Measurements from ENCODE around the gene ARHGAP15.

Gene ARHGAP15

DNA sequence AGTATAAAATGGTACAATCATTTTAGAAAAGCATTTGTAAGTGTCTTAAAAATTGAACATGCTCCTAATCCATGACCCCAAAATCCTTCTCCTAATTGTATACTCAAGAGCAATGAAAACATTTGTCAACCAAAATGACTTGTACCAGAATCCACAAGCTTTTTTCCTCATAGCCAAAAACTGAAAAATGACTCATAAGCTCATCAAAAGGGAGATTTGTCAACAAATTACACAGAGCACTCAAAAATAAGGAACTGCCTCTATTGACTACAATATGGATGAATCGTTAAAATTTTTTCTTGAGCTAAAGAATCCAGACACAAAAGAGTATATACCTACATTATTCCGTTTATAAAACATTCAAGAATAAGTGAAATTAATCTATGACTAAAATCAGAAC, 544.8 kb downstream of the ARHGAP15 start:
- no peak for DNase-seq

DNA sequence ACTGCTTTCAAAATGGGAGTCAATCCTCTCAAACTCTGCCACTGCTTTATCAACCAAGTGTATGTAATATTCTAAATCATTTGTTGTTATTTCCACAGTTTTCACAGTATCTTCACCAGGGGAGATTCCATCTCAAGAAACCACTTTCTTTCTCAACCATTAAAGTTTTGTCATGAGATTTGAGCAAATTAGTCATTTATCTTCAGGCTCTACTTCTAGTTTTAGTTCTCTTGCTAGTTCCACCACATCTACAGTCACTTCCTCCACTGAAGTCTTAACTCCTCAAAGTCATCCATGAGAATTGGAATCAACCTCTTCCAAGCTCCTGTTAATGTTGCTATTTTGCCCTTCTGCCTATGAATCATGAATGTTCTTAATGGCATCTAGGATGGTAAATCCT, 545.8 kb downstream of the ARHGAP15 start:
- DNase-seq: no peak

DNA sequence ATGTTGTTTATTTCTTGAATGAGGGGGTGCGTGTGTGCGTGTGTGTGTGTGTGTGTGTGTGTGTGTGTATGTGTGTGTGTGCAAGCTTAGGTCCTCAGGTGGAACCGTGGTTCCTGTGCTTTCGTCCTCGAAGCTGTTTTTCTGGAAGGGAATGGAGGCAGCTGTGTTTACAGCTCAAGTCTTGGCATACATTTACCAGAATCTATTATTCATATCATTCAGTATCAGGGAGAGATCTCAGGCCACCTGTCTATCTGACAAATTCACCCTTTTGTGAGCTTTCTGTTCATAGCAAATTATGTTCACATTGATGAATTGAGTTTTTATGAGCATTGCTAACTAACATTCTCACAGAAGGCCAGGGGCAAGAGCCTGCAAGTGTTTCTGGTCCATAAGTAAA, 550.4 kb downstream of the ARHGAP15 start:
- no peak for DNase-seq

DNA sequence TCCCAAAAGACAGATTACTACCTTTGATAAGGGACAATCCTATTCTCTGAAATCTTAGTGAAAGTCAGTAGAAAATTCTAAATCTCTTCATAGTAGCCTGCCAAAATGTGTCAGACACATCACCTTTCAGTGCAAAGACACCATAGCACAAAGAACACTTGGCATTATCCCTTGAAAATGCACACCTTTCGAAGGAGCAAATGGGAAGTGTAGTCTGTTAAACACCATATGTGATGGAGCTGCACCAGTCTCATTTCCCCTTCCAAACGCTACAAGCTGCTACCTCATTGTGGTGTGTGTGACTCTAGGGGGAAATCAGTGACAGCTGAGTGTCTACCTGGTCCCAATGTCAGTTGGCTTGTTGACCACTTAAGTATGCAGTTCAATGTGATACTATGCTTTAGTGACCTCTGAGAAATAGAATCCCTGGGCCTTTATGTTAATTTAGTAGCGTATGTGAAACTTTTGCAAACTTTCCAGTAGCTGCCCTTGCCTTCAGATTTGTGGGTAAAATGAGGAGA, 551.7 kb downstream of the ARHGAP15 start:
- DNase-seq: no peak

DNA sequence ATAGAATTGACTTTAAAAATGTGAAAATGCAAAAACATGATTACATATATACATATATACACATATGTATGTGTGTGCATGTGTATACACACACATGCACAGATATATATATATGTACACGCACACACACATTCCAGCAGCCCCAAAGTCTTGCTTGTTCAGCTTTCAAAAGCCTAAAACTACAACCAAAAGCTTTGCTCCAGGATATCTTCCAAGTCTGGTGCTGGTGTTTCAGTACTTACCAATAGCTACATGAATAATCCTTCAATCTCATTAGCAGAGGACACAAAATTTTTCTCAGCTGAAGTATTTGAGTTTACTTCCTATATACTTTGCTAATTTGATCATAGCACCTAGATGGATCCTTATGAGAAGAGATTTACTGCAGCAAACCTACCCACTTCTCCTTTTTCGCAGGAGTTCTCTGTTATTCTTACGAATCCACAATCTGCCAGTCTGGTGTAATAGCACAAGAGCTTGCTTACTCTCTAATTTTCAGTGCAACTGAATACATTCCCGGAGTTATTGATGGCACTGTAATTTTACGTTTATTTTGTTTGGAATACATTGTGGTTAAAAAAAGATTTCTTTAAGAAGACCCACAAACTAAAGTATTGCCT, 553.3 kb downstream of the ARHGAP15 start:
- DNase-seq: no peak

DNA sequence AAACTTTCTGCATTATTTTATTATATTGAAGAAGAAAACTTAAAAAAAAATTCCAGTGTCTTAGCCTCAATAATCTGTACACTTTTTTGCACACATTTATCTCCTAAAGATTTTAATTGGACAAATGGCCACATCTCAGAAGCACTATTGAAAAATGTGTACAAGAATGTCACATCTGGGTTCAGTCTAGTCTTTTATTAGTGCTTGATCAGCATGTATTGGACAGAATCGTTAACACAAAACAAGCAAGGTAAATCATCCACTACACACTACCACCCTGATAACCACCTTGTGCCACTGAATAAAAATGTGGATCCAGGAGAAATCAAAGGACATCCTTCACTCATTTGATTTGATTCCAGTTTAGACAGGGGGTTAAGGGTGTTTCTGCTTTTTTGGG, 554.8 kb downstream of the ARHGAP15 start:
- DNase-seq: no peak

DNA sequence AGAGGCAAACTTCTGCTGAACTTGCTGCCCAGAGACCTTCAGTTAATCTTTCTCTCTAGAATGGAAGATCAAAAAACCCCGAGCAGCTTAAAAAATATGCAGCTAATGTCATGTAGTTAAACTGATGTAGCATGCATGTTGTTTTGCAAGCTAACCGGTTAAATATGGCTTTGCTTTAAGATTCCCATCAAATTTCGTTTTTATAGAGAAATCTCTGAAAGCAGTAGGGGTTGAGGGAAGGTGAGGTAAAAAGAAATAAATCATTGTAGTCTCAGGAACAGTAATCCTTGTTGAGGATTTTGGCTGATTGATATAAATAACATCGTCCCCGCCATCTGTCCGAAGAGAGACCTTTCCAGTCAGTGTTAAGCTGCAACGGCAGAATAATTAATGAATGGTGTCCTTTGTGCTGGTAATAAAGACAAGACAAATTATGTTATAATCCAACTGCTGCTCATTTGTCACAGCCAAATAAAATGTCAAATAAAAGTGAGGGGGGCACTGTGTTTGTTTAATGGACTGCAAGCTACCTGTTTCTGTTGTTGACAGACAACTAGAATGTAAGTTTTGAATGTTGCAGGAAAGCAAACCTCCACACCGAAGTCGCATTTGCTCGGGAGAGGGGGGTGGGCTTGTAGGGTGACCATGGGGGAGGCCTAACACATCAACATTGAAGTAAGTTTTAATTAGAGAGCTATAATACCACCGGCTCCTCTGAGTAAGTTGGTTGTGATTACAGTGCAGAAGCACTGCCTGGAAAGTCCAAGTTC, 555.5 kb downstream of the ARHGAP15 start:
- DNase-seq: no peak

DNA sequence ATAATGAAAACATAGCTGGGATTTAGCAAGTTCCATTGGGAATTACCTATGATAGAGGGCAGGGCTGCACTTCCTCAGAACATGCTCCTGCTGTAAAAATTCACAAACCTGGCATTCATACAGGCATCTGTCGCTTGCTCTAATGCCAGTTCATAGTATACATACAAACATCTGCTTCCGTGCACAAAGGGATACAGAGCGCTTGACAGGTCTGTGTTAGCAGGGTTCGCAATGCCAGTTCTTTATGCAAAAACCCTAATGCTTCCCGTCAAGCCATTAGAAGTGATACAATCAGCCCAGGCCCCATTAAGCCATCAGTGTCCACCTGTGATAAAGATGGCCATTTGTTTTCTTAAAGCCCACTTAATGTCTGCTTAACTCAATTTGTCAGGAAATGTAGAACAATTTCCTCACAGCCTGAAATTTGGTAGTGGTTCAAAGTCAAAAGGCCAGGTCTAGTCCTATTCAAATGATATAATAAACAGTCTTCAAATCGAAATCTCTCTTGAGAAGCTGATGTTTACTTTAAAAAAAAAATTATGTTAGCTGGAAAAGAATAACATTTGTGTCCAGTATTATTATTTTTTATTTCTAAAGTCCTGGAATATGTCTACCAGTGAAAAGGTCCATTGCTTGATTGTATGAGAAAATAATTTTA, 556.3 kb downstream of the ARHGAP15 start:
- no peak for DNase-seq

DNA sequence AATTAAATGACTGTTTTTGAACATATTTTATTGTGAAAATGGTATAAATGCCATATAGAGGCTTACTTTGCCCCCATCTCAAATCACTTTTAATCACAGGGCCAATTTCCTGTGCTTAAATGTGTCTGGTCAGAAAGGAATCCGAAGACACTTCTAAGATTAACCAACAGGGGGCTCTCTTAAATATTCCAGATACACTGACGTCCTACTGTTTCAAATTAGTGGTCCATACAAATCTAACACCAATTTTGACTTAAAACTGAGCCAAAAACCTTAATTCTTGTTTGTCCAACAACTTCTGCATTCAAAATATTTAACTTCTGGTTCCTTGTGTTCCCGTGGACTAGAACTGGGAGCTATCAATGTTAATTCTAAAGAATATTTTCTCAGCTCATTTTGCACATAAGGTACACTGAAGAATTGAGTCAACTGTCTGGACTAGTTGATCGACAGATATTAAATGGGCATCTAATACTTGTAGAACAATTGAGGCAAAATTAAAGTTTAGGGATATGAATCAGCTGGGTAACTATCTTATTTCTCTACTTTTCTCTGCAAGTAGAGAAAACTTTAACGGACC, 557.5 kb downstream of the ARHGAP15 start:
- DNase-seq: no peak

DNA sequence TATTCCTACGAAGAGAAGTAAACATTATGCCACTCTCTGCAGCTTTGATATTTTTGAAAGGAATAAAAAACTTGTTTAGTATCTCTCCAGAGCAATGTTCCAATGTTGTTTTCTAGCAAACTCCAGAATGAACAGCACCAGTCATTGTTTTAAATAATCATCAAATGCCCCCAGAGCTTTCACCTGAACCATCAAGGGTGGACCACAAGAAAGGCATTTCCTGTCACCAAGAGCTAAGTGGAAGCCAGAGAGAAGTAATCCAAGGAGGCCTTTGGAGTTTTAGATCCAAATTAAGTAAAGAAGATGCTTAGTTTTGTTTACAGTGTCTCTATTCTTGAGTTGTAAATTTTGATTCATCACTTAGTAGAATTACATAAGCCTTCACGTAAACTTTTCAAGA, 559.0 kb downstream of the ARHGAP15 start:
- DNase-seq: no peak

DNA sequence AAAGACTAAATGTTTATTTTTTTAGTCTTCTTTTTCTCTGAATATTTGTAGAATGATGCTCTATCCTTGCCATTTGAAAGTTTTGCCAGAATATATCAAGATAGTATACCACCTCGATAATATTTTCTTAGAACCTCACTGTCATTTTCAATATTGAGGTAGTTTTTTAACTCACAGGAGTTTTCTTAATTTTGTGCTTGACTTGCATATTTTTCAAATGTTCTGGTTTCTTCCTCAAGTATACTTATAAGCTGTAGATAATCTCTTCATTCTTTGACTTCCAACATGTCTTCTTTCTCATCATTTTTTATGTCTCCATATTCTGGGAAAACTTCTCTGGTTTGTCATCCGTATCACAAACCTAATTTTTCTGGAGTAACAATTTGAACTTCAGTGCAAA, 559.6 kb downstream of the ARHGAP15 start:
- DNase-seq: no peak

DNA sequence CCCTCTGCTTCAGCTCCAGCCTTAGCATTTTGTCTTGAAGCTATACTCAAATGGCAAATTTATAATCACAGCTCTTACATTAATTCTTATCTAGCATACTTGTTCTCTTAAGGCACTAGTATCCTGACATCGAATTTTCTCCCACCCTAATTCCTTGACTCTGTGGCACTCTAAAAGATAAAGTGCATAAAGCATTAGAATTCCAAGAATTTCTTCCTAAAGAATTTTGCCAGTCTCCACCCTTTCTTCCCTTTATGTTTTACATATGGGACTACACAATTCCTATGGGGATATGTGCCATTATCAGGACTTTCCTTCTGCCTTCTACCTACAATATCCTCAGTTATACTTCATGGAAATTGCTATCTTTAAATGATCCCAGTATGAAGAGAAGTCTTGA, 560.3 kb downstream of the ARHGAP15 start:
- DNase-seq: no peak

DNA sequence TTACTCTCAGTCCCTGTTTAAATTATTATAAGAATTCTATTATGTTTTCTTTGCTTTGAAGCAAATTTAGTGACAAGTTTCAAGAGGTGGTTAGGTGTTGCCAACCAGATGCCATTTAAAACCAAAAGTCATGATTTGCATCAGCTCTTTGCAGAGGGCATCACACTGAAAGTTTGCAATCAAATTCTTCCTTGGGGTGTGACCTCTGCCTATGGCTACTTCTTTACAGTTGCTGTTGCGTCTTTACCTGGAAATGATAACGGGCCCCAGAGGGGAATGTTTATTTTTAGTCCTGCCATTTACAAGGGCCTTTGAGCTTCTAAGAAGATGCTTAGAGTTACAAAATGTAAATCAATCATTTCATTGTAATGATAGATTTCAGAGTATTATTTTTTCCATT, 561.0 kb downstream of the ARHGAP15 start:
- DNase-seq: no peak

DNA sequence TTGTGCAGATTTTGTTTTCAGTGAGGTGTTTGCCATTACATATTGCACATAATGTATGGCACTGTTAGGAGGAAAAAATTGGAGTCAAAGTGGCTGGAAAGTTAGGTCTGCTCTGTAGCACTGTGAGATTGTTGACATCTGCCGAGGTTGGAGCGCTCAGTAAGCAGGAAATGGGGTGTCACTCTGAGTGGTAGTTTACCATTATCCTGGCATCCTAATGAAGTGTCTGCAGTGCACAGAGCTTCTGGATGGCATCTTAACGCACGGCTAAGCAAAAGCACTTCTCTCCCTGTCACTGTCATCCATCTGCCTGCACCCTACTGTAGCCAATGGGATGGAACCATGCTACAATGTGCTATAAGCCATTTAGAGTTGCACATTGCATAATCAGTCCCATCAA, 561.9 kb downstream of the ARHGAP15 start:
- no peak for DNase-seq

DNA sequence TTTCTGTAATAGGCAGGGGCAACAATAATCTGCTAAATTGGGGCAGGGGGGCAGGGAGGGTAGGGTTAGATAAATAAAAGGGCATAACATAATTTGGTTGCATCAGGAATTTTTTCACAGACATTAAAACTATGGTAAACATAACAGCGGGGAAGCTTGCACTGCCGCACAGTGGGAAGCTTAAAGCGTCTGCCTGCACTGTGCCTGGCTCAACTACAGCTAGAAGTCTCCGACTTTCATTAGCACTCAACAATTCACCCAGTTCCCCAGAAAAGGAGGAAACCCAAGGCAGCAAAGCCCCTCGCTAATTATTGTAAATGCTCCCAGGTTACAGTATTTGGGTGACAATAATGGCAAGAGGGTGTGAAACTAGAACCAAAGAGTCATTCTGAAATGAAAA, 562.9 kb downstream of the ARHGAP15 start:
- DNase-seq: no peak

DNA sequence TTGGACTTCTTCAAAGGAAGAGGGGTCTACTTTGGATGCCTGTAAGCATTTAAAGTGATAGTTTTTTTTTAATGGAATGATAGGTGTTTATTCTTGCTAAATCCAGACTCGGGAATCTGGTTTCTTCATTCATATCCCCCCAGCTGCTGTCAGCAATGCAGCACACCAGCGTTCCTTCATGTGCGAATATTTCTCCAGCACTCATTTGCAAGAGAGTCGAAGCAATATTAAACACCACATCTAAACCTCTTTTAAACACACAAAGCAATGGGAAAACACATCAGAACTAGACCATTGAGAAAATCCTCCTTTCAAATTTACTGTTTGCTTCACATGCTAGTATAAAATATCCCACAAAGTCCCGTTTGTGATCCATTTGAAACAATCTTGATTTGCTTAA, 563.7 kb downstream of the ARHGAP15 start:
- DNase-seq: no peak

DNA sequence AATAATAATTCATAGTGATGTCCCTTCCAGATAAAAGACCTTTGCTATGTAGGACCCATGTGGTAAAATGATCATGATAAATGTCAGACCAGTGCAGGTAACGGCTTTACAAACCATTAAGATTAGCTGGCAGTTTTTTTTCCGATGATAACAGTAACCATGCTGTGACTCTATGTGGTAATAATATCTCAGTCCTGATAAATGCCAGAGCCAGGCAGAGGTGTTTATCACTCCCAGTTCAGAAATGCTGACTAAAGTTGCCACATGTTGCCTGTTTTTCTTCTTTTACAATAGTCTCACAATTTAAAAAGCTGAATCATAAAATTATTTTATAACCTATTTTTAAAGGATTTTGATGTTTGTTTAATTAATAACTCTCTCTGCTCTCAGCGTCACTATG, 565.1 kb downstream of the ARHGAP15 start:
- no peak for DNase-seq

DNA sequence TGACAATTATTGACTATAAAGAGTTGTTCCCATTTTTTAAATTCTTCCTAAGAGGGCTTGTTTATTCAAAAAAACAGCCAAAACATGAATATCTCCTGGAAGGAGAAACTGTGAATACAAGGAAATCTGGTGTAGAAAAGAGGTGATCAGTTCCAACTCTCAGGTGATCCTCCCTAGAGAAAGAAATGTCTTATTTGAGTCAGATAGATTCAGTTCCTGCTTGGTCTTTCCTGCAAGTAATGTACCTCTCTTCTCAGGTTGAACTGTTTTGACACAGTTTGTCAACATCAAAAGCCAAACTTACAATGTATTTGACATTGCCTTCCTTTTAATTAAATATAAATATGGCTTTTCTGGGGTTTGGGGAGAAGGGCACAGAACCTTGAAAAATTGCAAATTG, 567.4 kb downstream of the ARHGAP15 start:
- DNase-seq: no peak

DNA sequence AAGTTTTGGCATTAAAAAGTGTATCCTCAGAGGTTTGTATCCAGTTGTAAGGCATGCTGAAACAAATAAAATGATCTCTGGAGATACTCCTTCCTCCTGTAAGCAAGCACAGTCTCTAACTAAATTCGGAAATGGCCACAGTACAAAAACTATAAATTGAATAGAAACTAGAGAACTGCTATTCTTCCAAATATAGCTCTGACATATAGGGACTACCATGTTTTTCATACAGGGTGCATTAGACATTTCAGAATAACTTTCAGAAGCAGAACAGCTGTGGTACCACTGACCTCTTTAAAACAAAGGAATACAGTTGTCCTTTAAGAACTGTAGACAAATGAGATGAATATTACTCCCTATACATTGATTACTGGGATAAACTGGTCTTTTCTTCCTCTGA, 568.5 kb downstream of the ARHGAP15 start:
- no peak for DNase-seq

DNA sequence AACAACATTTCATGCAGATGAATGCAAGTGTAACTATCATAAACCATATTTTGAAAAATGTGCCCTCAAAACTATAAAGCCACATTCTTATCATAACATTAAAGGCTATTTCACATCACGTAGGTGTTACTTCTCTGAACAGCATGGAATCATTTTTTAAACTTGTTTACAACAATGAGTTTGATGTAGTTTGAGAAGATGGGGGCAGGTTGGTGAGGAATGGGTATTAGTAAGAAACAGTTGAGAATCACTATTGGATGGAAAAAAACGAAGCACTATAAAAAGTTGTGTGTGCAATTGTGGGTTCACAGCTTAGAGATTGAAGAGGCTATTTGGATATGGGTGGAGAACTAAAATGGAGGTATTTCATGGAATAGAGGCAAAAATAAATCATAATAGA, 569.1 kb downstream of the ARHGAP15 start:
- no peak for DNase-seq

DNA sequence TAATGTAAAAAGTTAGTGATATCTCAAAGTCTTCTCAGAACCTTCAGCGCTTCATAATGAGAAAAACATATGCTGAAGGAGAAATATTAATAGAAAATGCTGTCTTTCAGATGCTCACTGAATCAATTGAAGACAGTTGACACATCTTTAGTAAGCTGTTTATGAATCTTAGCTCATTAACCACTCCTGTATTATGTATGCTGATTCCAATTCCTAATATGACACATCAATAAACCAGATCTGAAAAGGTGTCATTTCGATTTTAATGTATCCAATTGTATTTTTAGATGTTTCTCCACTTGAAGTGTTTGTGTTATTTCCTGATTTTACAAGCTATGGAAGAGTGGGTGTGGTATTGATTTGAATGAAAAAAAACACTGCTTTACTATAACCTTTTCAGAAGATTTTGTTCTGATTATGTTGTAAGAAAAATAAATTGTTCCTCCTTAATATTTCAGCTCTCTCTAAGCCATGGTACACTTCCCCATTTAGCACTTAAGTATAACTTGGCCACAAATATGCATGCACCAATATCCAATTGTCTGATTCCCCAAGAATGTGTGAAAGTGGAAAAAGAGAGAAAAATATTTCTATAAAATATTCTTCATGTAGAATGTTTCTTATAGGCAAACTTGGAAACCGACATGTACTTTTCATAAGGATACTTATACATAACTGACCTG, 569.8 kb downstream of the ARHGAP15 start:
- no peak for DNase-seq

DNA sequence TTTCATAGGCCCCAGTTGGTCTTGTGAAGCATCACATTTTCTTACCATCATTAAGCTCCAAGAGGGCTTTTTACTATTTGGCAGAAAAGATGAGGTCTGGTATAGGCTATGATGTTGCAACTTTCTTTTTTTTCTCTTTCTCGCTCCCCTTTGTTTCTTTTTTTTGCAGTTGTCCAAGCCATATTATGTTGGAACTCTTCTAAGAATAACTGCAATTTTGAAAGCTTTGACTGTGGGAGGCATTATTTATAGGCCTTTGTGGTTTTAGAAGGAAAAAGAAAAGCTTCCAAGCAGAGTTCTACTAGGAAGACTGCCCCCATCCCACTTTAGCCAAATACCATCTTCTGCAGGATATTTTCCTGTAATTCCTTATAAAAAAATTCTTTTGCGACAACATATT, 571.6 kb downstream of the ARHGAP15 start:
- no peak for DNase-seq

DNA sequence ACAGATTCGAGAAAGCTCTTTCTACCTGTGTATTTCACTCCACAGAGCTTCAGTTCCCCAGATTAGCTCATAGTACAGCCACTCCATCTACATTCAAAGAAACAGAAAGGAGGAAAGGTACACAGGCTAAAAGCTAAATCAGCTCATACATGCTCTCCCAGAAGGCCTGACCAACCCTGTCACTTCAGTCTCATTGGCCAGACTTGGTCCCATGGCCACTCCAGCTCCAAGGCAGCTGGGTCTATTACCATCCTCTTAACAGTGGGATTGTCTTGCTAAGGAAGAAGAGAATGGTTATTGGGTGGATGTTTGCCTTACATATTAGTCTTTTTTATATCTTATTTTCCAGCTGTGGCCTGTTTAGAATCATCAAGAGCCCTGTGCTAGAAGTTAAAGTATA, 572.6 kb downstream of the ARHGAP15 start:
- no peak for DNase-seq
